NCI-H460 (cell line): ENCODE measurements around the gene TMEM97. TPM values are rescaled to one million over a fixed set of nuclear protein-coding genes. Genes with fewer than 3 reads are reported as not detected.
A peak's percentile ranks its signal among the peaks of the same experiment; 100 is the strongest.
"Not testable (repeated sequence)": the region's sequence is repeated elsewhere in the genome, so short reads cannot be mapped to it uniquely, and the experiment has no call there.

Experiments
- DNase-seq: peaks from one replicate; pipeline ENCODE4 v3.0.0-alpha.2; 2016; ENCODE audit warnings: low read depth; ENCODE audit errors: extremely low read depth
- total RNA-seq: library from RNA; depleted of rRNA; stranded (reverse); fragments of >200 nt; shearing (Covaris generic); gene quantifications from 2 replicates; pipeline ENCODE4 v1.2.3, GENCODE V29; 2014

Gene TMEM97
- total RNA-seq, 1 experiment from 2014 or later, result 36.5 TPM

- DNase-seq, result peak; percentile 76
Measured at GRCh38 chr17:28335959-28336871, 17.2 kb downstream of the TMEM97 start.

- no peak for DNase-seq
Measured at GRCh38 chr17:28338056-28338768, 19.2 kb downstream of the TMEM97 start.

GRCh38 chr17:28338769-28339212 lies 19.8 kb downstream of the TMEM97 start:
- not testable (repeated sequence) for DNase-seq

- no peak for DNase-seq
Measured at GRCh38 chr17:28339431-28339830, 20.4 kb downstream of the TMEM97 start.

- no peak for DNase-seq
Measured at GRCh38 chr17:28340374-28340773, 21.4 kb downstream of the TMEM97 start.

GRCh38 chr17:28341516-28341915 lies 22.5 kb downstream of the TMEM97 start:
- DNase-seq, result no peak

GRCh38 chr17:28342313-28342712 lies 23.3 kb downstream of the TMEM97 start:
- no peak for DNase-seq

- DNase-seq, result no peak
Measured at GRCh38 chr17:28343491-28343932, 24.5 kb downstream of the TMEM97 start.

GRCh38 chr17:28344011-28344410 lies 25.0 kb downstream of the TMEM97 start:
- DNase-seq, result no peak

GRCh38 chr17:28344435-28344901 lies 25.5 kb downstream of the TMEM97 start:
- no peak for DNase-seq

- no peak for DNase-seq
Measured at GRCh38 chr17:28345419-28346198, 26.6 kb downstream of the TMEM97 start.

GRCh38 chr17:28346199-28346580 lies 27.2 kb downstream of the TMEM97 start:
- DNase-seq, result no peak

- no peak for DNase-seq
Measured at GRCh38 chr17:28346746-28347246, 27.8 kb downstream of the TMEM97 start.

GRCh38 chr17:28347261-28347891 lies 28.4 kb downstream of the TMEM97 start:
- DNase-seq, result no peak

GRCh38 chr17:28348979-28349378 lies 30.0 kb downstream of the TMEM97 start:
- no peak for DNase-seq

- no peak for DNase-seq
Measured at GRCh38 chr17:28350271-28350670, 31.3 kb downstream of the TMEM97 start.

GRCh38 chr17:28357061-28357900 lies 38.3 kb downstream of the TMEM97 start, which contains the start of gene POLDIP2:
Gene POLDIP2 (minus strand): TSS chr17:28357527. CDS start chr17:28357448, 79 bp downstream.
- peak; percentile 94 for DNase-seq

GRCh38 chr17:28357901-28358197 lies 38.8 kb downstream of the TMEM97 start:
- no peak for DNase-seq

- no peak for DNase-seq
Measured at GRCh38 chr17:28363186-28363585, 44.2 kb downstream of the TMEM97 start.
